ENCODE data around the gene SSTR1.

DNA sequence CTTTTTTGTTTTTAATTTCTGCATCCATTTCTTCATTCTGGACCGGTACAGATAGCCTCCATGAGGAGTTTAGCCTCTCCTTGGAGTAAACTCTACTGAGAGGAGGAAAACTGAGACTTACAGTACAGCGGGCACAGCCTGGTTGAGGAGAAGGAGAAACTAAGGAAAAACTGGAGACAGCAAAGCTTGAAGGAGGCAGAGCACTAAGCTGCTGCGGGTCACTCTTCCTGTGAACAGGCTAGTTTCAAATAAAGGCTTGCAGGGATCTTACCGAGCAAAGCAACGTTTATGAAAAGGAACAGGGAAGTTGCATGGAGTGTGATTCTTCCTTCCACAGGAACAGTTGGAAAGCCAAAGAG lies 348 bp upstream of the SSTR1 start:
- no peak for TF ChIP-seq EZH2 (IDR thresholded peaks at IDR 0.05; ENCODE audit: insufficient read depth, poor library complexity, severe bottlenecking)
- no peak for TF ChIP-seq EZH2phosphoT487 (IDR thresholded peaks at IDR 0.05; ENCODE audit: insufficient read depth, low read depth)
